Osteocyte (in vitro differentiated cells): Measurements from ENCODE around the gene MAP7D1. TPM values are rescaled to one million over a fixed set of nuclear protein-coding genes. Genes with fewer than 3 reads are reported as not detected.
"Not testable (repeated sequence)": the region's sequence is repeated elsewhere in the genome, so short reads cannot be mapped to it uniquely, and the experiment has no call there.

Experiments used
- DNase-seq: peaks from one replicate; pipeline ENCODE4 v3.0.0; 2021; ENCODE audit warnings: mixed read lengths; ENCODE audit not compliant: unreplicated experiment; ENCODE audit errors: extremely low spot score
- H3K27ac Mint-ChIP-seq: one replicate; pipeline ENCODE4 v1.8.0; 2021; ENCODE audit warnings: mild to moderate bottlenecking, mixed read lengths; ENCODE audit not compliant: unreplicated experiment
- H3K27me3 Mint-ChIP-seq: one replicate; pipeline ENCODE4 v1.8.0; 2021; ENCODE audit warnings: mixed read lengths; ENCODE audit not compliant: unreplicated experiment
- H3K36me3 Mint-ChIP-seq: one replicate; pipeline ENCODE4 v1.8.0; 2021; ENCODE audit warnings: mixed read lengths; ENCODE audit not compliant: unreplicated experiment
- H3K4me1 Mint-ChIP-seq: one replicate; pipeline ENCODE4 v1.8.0; 2021; ENCODE audit warnings: mixed read lengths; ENCODE audit not compliant: unreplicated experiment
- H3K4me3 Mint-ChIP-seq: one replicate; pipeline ENCODE4 v1.8.0; 2021; ENCODE audit warnings: mild to moderate bottlenecking, moderate library complexity, mixed read lengths; ENCODE audit not compliant: unreplicated experiment
- H3K9me3 Mint-ChIP-seq: one replicate; pipeline ENCODE4 v1.8.0; 2021; ENCODE audit warnings: mixed read lengths; ENCODE audit not compliant: unreplicated experiment
- CTCF ChIP-seq: fragments of 200-600 bp; sonication (generic); IDR thresholded peaks from 2 replicates; pipeline ENCODE4 v1.5.0; 2021; ENCODE audit warnings: antibody characterized with exemption, mild to moderate bottlenecking, moderate library complexity
- total RNA-seq: library from RNA; stranded (reverse); gene quantifications from 2 replicates; pipeline ENCODE4 v1.2.1, GENCODE V29; 2021

MAP7D1 gene
- total RNA-seq, 1 donor from 2014 or later = 157 TPM

DNA sequence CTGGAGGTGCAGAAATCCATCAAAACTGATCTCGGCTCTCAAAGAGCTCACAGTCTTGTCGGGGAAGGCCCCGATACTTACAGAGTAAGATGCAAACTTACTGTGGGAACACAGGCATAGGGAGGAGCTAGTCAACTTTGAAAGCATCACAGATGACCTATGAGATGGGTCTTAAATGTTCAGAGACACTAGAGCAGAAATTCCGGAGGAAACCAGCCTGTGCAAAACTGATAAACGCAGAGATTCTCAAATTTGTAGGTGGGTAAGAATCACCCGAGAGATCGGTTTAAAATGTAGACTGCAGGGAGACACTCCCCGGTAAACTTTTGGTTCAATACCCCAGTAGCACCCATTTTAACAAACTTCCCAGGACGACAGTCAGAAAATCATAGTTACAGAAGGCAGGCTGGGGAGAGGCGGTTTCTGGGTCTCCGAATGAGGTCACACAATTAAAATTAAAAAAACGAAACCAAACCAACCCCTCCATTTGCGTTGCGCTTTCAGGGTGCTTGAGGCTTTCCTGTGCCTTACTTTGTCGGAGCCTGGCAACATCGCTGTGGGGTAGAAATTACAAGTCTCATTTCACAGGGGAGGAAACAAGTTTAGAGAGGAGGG lies 67.5 kb downstream of the MAP7D1 start:
- Mint-ChIP-seq H3K9me3 (no peaks in the 10 kb centered on the region), H3K4me1 (peaks cover 29% of the 10 kb centered on the region), H3K27me3 (no peaks in the 10 kb centered on the region), H3K36me3 (peaks cover 7% of the 10 kb centered on the region), H3K4me3 (peak overlapping the region; percentile 98), H3K27ac (peak overlapping the region; percentile 100)
- DNase-seq = no peak
- no peak for TF ChIP-seq CTCF

DNA sequence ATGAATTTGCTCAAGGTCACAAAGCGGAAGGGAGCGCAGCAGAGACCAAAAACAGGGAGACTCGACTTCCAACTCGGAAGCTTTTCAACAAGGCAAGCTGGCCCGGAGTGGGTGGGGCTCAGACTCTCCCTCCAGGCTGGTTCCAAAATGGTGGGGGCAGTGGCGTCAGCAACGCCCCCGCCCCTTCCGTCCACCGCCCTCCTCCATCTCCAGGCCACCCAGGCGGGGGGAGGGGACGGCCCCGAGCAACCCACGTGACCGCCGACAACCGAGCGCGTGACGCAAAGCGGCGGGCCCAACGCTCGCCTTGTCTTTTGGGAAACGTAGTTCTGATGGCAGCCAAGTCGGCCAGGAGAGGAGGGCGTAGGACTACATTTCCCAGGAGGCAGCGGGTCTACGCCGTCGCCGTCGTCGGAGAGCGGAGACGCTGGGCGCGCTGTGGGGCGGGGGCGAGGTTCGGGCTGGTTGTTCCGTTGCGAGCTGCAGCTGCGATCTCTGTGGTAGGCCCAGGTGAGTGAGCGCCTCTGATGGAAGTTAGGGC lies 68.1 kb downstream of the MAP7D1 start, which contains the start of gene THRAP3:
TSS of gene THRAP3 (plus strand) at position 448 of the 541 bp plus-strand sequence. CDS start 58,121 bp downstream, outside the sequence.
- H3K4me3 Mint-ChIP-seq = peak within 1 kb of the TSS; percentile 98
- DNase-seq = peak; percentile 100
- H3K27ac Mint-ChIP-seq = peak within 1 kb of the TSS; percentile 100
- H3K9me3 Mint-ChIP-seq = no peaks in the 10 kb centered on the region
- peaks cover 7% of the 10 kb centered on the region for H3K36me3 Mint-ChIP-seq
- no peaks in the 10 kb centered on the region for H3K27me3 Mint-ChIP-seq
- TF ChIP-seq CTCF = no peak
- H3K4me1 Mint-ChIP-seq = peaks cover 29% of the 10 kb centered on the region

DNA sequence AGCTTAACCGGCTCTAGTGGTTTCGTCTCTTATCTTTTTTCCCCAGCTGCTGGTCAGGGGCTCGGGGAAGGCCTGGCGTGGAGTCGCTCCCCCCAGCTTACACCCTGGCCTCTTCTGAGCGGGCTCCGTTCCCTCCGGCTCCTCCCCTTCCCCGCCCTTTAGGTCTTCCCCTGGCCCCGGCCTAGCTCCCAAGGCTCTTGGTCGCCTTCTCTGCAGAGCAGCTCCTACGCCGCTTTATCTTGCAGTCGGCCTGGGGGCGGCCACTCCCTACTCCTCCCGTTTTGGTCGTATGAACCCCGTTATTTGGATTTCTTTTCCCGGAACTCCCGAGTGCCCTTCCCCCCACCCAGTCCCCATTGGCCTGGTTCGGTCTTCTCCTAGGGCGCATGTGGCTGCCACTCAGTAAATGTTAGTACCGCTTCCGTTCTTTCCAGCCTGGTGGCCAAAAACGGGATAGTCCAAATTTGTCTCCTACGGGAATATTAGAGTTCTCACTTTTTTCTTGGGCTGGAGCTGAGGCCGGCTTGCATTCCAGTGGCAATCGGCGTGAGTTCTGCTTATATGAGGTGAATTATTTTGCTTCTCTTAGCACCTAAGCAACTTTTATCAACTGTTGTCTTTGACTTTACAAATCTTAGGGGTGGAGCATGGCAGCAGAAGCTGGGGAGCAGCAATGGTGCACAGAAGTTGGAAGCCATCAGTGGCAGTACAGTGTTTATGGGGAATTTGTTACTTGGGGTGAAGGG lies 68.8 kb downstream of the MAP7D1 start:
- H3K36me3 Mint-ChIP-seq = peaks cover 7% of the 10 kb centered on the region
- peak overlapping the region; percentile 100 for H3K27ac Mint-ChIP-seq
- peak; percentile 53 for TF ChIP-seq CTCF
- peak; percentile 91 for DNase-seq
- no peaks in the 10 kb centered on the region for H3K9me3 Mint-ChIP-seq
- no peaks in the 10 kb centered on the region for H3K27me3 Mint-ChIP-seq
- peaks cover 29% of the 10 kb centered on the region for H3K4me1 Mint-ChIP-seq
- H3K4me3 Mint-ChIP-seq = peak overlapping the region; percentile 98

GRCh38 chr1:36225283-36225899 lies 69.4 kb downstream of the MAP7D1 start:
- Mint-ChIP-seq H3K27ac (peak overlapping the region; percentile 100), H3K4me1 (peaks cover 29% of the 10 kb centered on the region), H3K36me3 (peaks cover 7% of the 10 kb centered on the region), H3K9me3 (no peaks in the 10 kb centered on the region), H3K4me3 (peak overlapping the region; percentile 98), H3K27me3 (no peaks in the 10 kb centered on the region)
- TF ChIP-seq CTCF = no peak
- DNase-seq = no peak

GRCh38 chr1:36230279-36230678 lies 74.3 kb downstream of the MAP7D1 start:
- not testable (repeated sequence) for H3K9me3 Mint-ChIP-seq, H3K27ac Mint-ChIP-seq, H3K4me3 Mint-ChIP-seq, H3K27me3 Mint-ChIP-seq, DNase-seq
- peaks cover 20% of the 10 kb centered on the region for H3K36me3 Mint-ChIP-seq
- H3K4me1 Mint-ChIP-seq = peaks cover 31% of the 10 kb centered on the region

Other genes with a start within 250 kb of the MAP7D1 start
- gene AGO3, start 225.1 kb upstream of the MAP7D1 start, total RNA-seq = 32.4 and 34.2 TPM in 2 replicates
- 0.39 and 0.70 TPM in 2 replicates for gene TEKT2, start 72.1 kb upstream of the MAP7D1 start, total RNA-seq
- 19.7 and 24.4 TPM in 2 replicates for gene ADPRS, start 67.3 kb upstream of the MAP7D1 start, total RNA-seq
- gene COL8A2, start 30.9 kb upstream of the MAP7D1 start, total RNA-seq = 8.2 and 10.1 TPM in 2 replicates
- gene TRAPPC3, start 6.7 kb upstream of the MAP7D1 start, total RNA-seq = 68.9 and 72.4 TPM in 2 replicates
- gene THRAP3, start 68.3 kb downstream of the MAP7D1 start, total RNA-seq = 117 and 118 TPM in 2 replicates
- gene SH3D21, start 150.2 kb downstream of the MAP7D1 start, total RNA-seq = 5.1 and 6.4 TPM in 2 replicates
- gene EVA1B, start 167.5 kb downstream of the MAP7D1 start, total RNA-seq = 113 and 115 TPM in 2 replicates
- gene STK40, start 229.8 kb downstream of the MAP7D1 start, total RNA-seq = 42.0 and 45.0 TPM in 2 replicates
- gene LSM10, start 241.7 kb downstream of the MAP7D1 start, total RNA-seq = 46.5 and 48.2 TPM in 2 replicates